Measurements from ENCODE around the gene DMRTB1. TPM values are rescaled to one million over a fixed set of nuclear protein-coding genes. Genes with fewer than 3 reads are reported as not detected.

DMRTB1 gene
- total RNA-seq, 2 experiments from 2014 or later, result not detected

DNA sequence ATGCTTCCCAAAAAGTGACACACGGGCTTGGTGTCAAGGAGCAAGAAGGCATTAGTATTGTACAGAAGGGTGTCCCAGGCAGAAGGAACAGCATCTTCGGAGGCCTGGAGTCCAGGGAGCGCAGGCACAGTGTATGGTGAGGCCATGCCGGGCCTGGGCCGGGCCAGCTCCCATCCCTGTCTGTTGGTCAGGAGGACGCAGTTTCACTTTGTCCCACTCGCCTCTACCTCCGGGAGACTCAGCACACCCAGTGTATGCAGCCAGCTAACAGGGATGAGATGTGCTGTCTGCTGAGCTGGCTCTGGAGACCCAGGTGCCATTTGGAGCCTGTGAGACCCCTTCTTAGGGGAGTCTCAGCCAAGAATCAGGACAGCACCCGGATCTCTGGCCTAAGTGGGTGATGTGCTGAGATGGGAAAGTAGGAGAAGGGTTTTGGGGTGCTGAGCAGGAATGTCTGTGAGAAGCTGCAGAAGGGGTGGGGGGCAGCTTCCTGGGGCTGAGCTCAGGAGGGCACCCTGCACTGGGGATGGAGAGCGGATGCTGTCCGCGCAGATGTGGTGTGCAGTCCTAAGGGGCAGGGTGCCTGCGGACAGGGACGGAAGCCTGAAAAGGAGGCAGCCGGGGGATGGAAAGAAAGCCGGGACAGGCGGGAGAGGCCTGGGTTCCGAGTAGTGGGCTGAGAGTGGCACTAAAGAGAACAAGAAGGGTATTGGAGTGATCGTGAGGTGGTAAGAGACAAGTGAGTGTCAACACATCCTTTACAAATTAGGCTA, 25.7 kb downstream of the DMRTB1 start:
- H3K4me1 Mint-ChIP-seq, result no peaks in the 10 kb centered on the region
- H3K27ac Mint-ChIP-seq, result no peak overlapping the region
- H3K4me3 Mint-ChIP-seq, result no peak overlapping the region
- no peak for DNase-seq
- H3K27me3 Mint-ChIP-seq, result peaks cover 20% of the 10 kb centered on the region
- no peaks in the 10 kb centered on the region for H3K36me3 Mint-ChIP-seq
- no peaks in the 10 kb centered on the region for H3K9me3 Mint-ChIP-seq

DNA sequence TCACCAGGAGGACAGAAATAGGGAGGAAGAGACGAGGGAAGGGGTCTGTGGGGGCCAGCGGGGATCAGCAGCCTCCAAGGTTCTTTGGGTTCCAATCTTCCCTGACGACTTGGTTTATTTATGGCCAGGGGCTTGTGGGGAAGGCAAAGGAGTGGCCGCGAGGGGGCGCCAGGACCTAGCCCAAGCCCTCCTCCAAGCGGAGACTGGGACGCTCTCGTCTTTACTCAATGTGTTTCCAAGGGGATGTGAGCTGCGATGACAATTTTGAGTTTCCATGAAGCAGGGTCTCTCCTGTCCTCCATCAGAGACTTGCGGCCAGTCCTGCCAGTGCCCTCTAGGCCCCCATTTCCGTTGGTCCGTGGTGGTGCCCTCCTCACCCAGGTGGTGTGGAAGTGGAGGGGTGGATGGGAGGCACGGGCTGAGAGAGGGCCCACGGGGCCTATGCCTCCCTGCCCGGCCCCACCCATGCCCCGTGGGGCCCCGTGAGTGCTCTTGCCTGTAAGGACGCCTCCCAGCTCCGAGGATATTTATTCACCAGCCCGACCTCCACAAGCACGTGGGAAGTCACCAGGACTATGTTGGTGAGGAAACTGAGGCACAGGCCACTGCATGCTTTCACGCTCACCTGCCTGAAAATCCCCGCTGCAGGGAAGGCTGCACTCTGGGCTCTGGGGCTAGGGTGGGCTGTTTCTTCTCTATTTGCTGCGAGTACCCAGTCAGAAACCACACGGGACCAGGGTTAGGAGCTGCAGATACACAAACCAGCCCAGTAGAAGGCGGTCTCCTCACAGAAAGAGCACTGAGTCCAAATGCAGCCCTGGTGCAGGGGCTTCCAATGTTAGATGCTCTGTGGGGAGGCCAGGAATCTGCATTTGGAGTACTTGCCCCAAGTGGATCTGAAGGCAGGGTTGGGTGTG, 26.5 kb downstream of the DMRTB1 start:
- H3K27ac Mint-ChIP-seq, result no peak overlapping the region
- peaks cover 20% of the 10 kb centered on the region for H3K27me3 Mint-ChIP-seq
- H3K36me3 Mint-ChIP-seq, result no peaks in the 10 kb centered on the region
- peak; percentile 67 for DNase-seq
- H3K9me3 Mint-ChIP-seq, result no peaks in the 10 kb centered on the region
- H3K4me3 Mint-ChIP-seq, result no peak overlapping the region
- no peaks in the 10 kb centered on the region for H3K4me1 Mint-ChIP-seq

- H3K36me3 Mint-ChIP-seq, result no peaks in the 10 kb centered on the region
- no peak overlapping the region for H3K27ac Mint-ChIP-seq
- peaks cover 20% of the 10 kb centered on the region for H3K27me3 Mint-ChIP-seq
- no peaks in the 10 kb centered on the region for H3K9me3 Mint-ChIP-seq
- H3K4me3 Mint-ChIP-seq, result no peak overlapping the region
- no peak for DNase-seq
- H3K4me1 Mint-ChIP-seq, result no peaks in the 10 kb centered on the region
These were observed 27.3 kb downstream of the DMRTB1 start for GRCh38 chr1:53486395-53487026.

GRCh38 chr1:53490351-53490750, 31.2 kb downstream of the DMRTB1 start:
- Mint-ChIP-seq H3K9me3 (no peaks in the 10 kb centered on the region), H3K36me3 (no peaks in the 10 kb centered on the region), H3K4me3 (no peak overlapping the region), H3K27me3 (peaks cover 13% of the 10 kb centered on the region), H3K4me1 (no peaks in the 10 kb centered on the region), H3K27ac (no peak overlapping the region)
- DNase-seq, result no peak

DNA sequence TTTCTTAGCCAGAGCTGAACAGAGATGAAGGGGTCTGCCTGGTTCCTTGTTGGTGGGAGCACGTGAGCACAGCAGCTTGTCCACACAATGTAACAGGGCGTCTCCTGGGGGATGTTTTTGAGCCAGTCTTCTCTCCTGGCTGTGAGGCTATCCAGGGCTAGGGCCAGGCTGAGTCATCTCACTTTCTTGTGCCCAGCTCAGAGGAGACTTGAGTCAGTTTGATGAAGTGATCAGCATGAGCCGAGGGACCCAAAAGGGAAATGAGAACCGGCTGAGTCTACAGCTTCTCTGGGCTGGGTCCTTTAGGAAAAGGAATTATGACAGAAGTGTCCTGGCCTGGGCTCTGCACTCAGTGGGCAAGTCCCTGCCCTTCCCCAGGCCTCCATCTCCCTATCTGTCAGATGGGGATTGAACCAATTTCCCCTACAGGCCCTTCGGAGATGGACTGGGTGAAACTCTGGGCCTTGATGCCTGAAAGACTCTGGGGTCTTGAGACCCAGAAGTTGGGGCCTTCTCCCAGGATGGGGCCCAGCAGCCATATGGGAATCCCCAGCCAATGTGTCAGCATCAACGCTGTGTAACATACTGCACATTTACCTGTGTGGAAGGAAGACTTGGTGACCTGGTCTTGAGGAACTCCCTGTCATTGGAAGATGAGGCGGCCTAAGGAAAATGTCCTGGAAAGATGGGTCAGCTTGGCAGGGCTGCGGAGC, 36.6 kb downstream of the DMRTB1 start:
- Mint-ChIP-seq H3K4me3 (no peak overlapping the region), H3K4me1 (no peaks in the 10 kb centered on the region), H3K27ac (no peak overlapping the region), H3K36me3 (no peaks in the 10 kb centered on the region), H3K9me3 (no peaks in the 10 kb centered on the region), H3K27me3 (no peaks in the 10 kb centered on the region)
- no peak for DNase-seq

- H3K27ac Mint-ChIP-seq, result no peak overlapping the region
- no peak for DNase-seq
- H3K4me3 Mint-ChIP-seq, result no peak overlapping the region
- no peaks in the 10 kb centered on the region for H3K4me1 Mint-ChIP-seq
- H3K9me3 Mint-ChIP-seq, result no peaks in the 10 kb centered on the region
- no peaks in the 10 kb centered on the region for H3K36me3 Mint-ChIP-seq
- H3K27me3 Mint-ChIP-seq, result no peaks in the 10 kb centered on the region
These were observed 39.4 kb downstream of the DMRTB1 start for GRCh38 chr1:53498555-53499131.

- H3K4me3 Mint-ChIP-seq, result no peak overlapping the region
- no peaks in the 10 kb centered on the region for H3K27me3 Mint-ChIP-seq
- H3K27ac Mint-ChIP-seq, result no peak overlapping the region
- H3K9me3 Mint-ChIP-seq, result no peaks in the 10 kb centered on the region
- DNase-seq, result no peak
- H3K36me3 Mint-ChIP-seq, result no peaks in the 10 kb centered on the region
- H3K4me1 Mint-ChIP-seq, result no peaks in the 10 kb centered on the region
These were observed 40.3 kb downstream of the DMRTB1 start for GRCh38 chr1:53499257-53500203.

GRCh38 chr1:53500204-53501064, 41.2 kb downstream of the DMRTB1 start:
- no peak overlapping the region for H3K4me3 Mint-ChIP-seq
- no peaks in the 10 kb centered on the region for H3K4me1 Mint-ChIP-seq
- H3K9me3 Mint-ChIP-seq, result no peaks in the 10 kb centered on the region
- no peak overlapping the region for H3K27ac Mint-ChIP-seq
- no peak for DNase-seq
- no peaks in the 10 kb centered on the region for H3K36me3 Mint-ChIP-seq
- no peaks in the 10 kb centered on the region for H3K27me3 Mint-ChIP-seq

- H3K9me3 Mint-ChIP-seq, result no peaks in the 10 kb centered on the region
- H3K27me3 Mint-ChIP-seq, result no peaks in the 10 kb centered on the region
- DNase-seq, result no peak
- H3K4me1 Mint-ChIP-seq, result no peaks in the 10 kb centered on the region
- no peak overlapping the region for H3K4me3 Mint-ChIP-seq
- H3K36me3 Mint-ChIP-seq, result no peaks in the 10 kb centered on the region
- no peak overlapping the region for H3K27ac Mint-ChIP-seq
These were observed 42.1 kb downstream of the DMRTB1 start for GRCh38 chr1:53501065-53502005.

GRCh38 chr1:53502641-53503432, 43.6 kb downstream of the DMRTB1 start:
- no peak overlapping the region for H3K27ac Mint-ChIP-seq
- H3K27me3 Mint-ChIP-seq, result no peaks in the 10 kb centered on the region
- no peaks in the 10 kb centered on the region for H3K4me1 Mint-ChIP-seq
- no peak for DNase-seq
- H3K9me3 Mint-ChIP-seq, result no peaks in the 10 kb centered on the region
- no peak overlapping the region for H3K4me3 Mint-ChIP-seq
- H3K36me3 Mint-ChIP-seq, result no peaks in the 10 kb centered on the region

- no peaks in the 10 kb centered on the region for H3K27me3 Mint-ChIP-seq
- H3K36me3 Mint-ChIP-seq, result no peaks in the 10 kb centered on the region
- H3K4me1 Mint-ChIP-seq, result no peaks in the 10 kb centered on the region
- H3K27ac Mint-ChIP-seq, result no peak overlapping the region
- no peak overlapping the region for H3K4me3 Mint-ChIP-seq
- no peak for DNase-seq
- no peaks in the 10 kb centered on the region for H3K9me3 Mint-ChIP-seq
These were observed 44.4 kb downstream of the DMRTB1 start for GRCh38 chr1:53503433-53504217.

Measured in activated naive CD8-positive, alpha-beta T cell treated with anti-CD3 and anti-CD28 coated beads for 36 hours (primary cell).